ENCODE data around the gene TXNDC16.
A peak's percentile ranks its signal among the peaks of the same experiment; 100 is the strongest.
"Not testable (repeated sequence)": the region's sequence is repeated elsewhere in the genome, so short reads cannot be mapped to it uniquely, and the experiment has no call there.

Gene TXNDC16

GRCh38 chr14:52536269-52536668 is 16.0 kb downstream of the TXNDC16 start:
- no peak for DNase-seq

GRCh38 chr14:52531481-52531880 is 20.8 kb downstream of the TXNDC16 start:
- DNase-seq, result no peak

GRCh38 chr14:52527052-52527451 is 25.3 kb downstream of the TXNDC16 start:
- DNase-seq, result no peak

- no peak for DNase-seq
Observed at GRCh38 chr14:52522581-52523345, 29.5 kb downstream of the TXNDC16 start.

- DNase-seq, result no peak
Observed at GRCh38 chr14:52522033-52522432, 30.3 kb downstream of the TXNDC16 start.

GRCh38 chr14:52514046-52514811 is 38.1 kb downstream of the TXNDC16 start:
- DNase-seq, result no peak

- no peak for DNase-seq
Observed at GRCh38 chr14:52513249-52513648, 39.1 kb downstream of the TXNDC16 start.

GRCh38 chr14:52494444-52494843 is 57.9 kb downstream of the TXNDC16 start:
- no peak for DNase-seq

GRCh38 chr14:52485350-52485960 is 66.8 kb downstream of the TXNDC16 start:
- DNase-seq, result no peak

GRCh38 chr14:52481864-52482263 is 70.4 kb downstream of the TXNDC16 start:
- no peak for DNase-seq

- DNase-seq, result peak; percentile 25
Observed at GRCh38 chr14:52473557-52473956, 78.7 kb downstream of the TXNDC16 start.

GRCh38 chr14:52472728-52473127 is 79.6 kb downstream of the TXNDC16 start:
- DNase-seq, result no peak

GRCh38 chr14:52472251-52472650 is 80.1 kb downstream of the TXNDC16 start:
- DNase-seq, result not testable (repeated sequence)

- peak; percentile 39 for DNase-seq
Observed at GRCh38 chr14:52467515-52468266, 84.6 kb downstream of the TXNDC16 start.

GRCh38 chr14:52464175-52464574 is 88.1 kb downstream of the TXNDC16 start:
- DNase-seq, result no peak

GRCh38 chr14:52463375-52463774 is 88.9 kb downstream of the TXNDC16 start:
- no peak for DNase-seq

- no peak for DNase-seq
Observed at GRCh38 chr14:52461721-52462120, 90.6 kb downstream of the TXNDC16 start.

- DNase-seq, result no peak
Observed at GRCh38 chr14:52458721-52459085, 93.6 kb downstream of the TXNDC16 start.

GRCh38 chr14:52457411-52457810 is 94.9 kb downstream of the TXNDC16 start:
- DNase-seq, result no peak

GRCh38 chr14:52455291-52456088 is 96.8 kb downstream of the TXNDC16 start:
- peak; percentile 1 for DNase-seq

- DNase-seq, result no peak
Observed at GRCh38 chr14:52447236-52447635, 105.1 kb downstream of the TXNDC16 start.

- no peak for DNase-seq
Observed at GRCh38 chr14:52446355-52446754, 106.0 kb downstream of the TXNDC16 start.
